Activated CD4-positive, alpha-beta T cell treated with anti-CD3 and anti-CD28 coated beads, Interleukin-10, Interleukin-2, amounts not matched to agents 100 ng/mL and 50 ng/mL, durations not matched to agents 16 hours and 8 hours (primary cell): ENCODE results near the gene LRTM2.

ENCODE experiments used
- DNase-seq: peaks from one replicate; pipeline ENCODE4 v3.0.0-alpha.2; 2020

LRTM2 gene

DNA sequence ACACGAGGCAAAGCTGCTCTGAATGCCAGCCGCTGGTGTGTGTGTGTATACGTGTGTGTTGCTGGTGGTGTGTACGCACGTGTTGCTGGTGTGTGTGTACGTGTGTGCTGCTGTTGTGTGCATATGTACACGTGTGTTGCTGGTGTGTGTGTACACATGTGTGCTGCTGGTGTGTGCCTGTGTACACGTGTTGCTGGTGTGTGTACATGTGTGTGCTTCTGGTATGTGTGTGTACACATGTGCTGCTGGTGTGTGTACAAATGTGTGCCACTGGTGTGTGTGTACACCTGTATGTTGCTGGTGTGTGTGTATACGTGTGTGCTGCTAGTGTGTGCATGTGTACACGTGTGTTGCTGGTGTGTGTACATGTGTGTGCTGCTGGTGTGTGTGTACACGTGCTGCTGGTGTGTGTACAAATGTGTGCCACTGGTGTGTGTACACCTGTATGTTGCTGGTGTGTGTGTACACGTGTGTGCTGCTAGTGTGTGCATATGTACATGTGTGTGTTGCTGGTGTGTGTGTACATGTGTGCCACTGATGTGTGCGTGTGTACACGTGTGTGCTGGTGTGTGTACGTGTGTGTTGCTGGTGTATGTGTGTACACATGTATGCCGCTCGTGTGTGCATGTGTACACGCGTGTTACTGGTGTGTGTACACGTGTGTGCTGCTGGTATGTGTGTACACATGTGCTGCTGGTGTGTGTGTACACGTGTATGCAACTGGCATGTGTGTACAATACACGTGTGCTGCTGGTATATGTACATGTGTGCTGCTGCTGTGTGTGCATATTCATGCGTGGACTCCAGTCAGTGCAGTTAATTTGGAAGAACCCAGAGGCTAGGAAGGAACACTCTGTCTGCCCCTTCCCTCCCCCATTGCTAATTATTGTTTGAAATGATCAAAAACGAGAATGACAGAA lies 50.9 kb downstream of the LRTM2 start:
- no peak for DNase-seq

DNA sequence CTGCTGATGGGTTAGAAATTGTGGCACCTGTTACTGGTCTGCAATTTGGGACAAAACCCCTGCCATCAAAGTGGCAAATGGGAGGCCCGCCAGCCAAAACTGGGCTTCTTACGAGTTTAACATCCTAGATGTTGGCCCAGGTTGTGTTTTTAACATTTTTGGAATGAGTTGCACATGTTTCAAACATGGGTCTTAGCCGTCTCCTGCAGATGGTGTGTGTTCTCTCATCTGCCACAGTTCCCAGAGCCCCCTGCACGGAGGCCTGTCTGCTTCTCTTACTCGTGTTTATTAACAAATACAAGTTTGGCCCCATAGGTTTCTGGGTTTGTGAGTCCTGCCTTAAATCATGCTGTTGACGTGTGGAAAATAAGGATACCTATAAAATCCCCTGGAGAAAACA lies 51.6 kb downstream of the LRTM2 start:
- no peak for DNase-seq

DNA sequence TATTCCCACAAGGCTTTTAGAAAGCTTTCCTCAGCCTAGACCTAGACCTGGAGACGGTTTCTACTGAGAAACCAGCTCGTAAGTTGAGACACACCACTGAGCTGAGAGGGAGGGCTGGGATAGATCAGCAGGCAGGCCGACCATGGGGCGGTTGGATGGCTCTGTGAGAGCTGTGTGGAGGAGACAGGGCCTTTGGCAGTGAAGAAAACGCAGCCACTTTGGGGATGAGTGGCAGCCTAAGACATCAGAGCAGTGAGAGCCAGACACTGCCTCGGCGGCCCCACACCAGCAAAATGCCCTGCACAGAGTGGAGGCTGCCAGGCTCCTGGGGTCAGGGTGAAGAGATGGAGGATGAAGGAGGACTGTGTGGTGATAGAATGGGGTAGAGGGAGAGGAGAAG lies 52.1 kb downstream of the LRTM2 start:
- DNase-seq = no peak

DNA sequence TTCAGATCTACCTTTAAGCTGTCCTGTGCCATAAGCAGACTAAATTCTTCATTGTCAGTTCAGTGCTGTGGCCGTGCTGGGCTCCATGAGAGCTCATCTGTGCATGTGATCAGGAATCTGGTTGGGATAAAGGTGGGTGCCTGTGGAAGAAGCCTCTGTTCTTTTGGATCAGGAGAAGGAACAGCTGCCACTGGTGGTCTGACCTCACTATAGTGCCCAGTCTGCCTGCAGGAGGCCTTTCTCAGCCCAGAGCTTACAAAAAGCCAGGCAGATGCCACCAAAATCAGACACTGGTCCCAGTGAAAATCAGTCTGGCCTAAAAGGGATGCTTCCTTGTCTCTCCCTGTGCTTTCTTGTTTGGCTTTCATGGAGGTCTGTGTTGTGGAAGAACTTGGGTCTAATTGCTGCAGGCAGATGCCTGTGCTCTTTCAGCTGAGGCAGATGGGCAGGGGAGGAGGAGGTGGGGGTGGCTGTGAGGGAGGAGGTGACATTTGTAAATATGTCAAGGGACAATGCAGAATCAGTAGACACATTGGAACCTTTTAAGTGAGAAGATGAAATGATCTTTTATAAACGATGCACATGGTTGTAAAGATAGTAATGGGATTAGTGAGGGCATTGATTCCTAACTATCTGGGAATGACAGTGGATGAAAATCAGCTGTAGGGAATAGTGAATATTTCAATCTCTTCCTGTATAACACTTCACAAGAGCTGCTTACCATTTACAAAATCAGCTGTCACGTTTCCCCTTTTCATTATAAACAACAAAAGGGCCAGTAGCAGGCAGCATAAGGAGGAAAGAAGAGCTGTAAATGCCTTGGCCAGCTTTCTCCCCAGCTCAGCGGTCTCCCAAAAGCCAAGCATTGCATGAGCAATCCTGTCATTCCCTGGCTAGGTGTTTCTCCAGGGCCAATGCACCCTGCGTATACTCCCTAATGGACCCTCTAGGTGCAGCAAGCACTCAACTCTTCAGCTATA lies 53.5 kb downstream of the LRTM2 start:
- no peak for DNase-seq

DNA sequence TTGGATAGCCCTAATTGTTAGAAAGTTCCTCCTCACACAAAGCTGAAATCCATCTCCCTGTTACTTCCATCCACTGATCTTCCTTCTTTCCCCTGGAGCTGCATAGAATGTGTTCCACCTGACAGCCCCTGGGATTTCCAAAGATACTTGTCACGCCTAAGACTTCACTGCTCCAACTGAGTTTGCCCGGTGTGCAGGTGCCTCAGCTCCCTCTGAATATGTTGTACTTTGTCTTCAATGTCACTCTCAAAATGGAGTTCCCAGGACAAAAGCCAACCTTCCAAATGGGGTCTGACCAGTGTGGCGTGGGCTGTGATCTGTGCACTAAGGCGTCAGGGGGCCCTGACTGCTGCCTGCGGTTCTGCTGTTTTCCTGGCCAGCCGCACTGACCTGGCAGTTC lies 55.2 kb downstream of the LRTM2 start:
- no peak for DNase-seq

DNA sequence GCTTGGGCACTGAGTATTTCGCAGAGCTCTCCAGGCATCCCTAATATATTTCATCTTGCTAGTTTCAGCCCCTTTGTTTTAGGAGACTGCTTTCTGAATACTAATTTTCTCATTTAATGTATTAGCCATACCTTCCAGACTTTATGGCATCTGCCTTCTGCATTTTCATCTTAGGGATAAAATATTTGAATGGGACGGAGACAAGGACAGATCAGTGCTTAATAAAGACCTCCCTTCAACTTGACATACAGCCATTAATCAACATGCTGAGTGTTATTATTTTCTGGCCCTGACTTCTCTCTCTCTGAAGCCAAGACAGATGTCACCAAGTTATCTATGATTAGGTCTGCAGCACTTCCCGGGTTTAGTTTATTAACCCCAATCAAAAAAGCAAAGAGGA lies 55.7 kb downstream of the LRTM2 start:
- DNase-seq = no peak

DNA sequence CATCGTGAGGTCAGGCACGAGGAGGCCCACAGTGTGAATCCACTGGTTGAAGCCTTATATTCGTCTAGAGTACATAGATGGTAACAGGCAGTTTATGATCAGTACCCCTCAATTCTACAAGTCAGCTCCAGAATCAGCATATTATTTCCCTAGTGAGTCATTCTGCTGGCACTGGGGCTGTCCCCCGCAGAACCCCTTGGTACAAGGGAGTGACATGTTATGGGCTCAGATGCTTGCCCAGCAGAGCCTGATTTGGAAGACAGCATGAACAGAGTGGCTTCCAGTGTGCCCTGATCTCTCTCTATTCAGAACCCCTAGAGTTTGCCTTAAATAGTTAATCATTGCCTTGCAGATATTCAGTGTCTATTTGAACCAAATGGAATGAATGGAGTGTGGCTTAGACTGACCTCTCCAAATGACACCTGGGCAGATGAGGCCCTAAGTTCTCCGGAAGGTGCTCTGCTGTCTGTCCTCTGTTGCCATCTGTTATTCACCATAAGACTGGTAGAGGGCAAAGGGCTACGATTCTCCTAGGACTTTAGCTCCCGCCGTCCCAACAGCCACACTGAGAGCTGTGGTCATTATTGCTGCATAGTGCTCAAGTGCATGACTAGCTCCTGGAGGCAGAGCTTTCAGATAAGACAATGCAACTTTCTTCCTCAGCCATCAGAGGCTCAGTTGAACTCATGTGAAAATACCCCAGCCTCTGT lies 57.0 kb downstream of the LRTM2 start:
- DNase-seq = no peak

DNA sequence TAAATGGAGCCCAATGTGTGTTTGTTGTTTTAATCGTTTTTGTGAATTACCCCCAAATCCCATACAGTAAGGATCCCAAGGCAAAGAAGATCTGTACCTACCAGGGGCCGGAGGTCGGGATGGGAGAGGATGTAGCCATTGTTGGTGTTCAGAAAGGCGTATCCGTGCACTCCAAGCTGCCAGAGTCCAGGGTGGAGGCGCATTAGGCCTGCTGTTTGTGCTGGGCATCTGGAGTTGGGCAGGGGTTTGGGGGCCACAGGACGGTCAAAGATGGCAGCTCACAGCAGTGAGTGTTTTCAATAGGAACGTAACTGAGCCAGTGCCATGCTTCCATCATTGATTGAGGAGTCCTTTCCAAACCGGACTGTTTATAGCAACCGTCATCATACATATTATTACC lies 57.8 kb downstream of the LRTM2 start:
- no peak for DNase-seq

DNA sequence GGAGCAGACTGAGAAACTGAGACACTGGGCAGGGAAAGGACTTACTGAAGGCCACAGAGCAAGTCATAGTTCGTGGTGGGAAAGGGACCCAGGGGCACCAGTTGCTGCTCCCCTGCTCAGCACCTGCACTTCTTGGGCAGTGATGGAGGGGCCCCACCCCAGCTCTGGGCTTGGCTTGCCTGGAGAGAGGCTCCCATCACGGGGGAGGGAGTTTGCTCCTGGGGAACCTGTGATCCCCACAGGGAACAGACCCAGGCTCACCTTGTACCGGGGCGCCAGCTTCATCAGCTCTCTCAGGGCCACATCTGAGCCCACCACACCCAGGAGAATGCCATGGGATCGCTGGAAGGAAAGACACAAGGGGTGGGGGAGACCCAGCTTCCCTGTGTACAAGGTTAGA lies 58.3 kb downstream of the LRTM2 start:
- DNase-seq = no peak

DNA sequence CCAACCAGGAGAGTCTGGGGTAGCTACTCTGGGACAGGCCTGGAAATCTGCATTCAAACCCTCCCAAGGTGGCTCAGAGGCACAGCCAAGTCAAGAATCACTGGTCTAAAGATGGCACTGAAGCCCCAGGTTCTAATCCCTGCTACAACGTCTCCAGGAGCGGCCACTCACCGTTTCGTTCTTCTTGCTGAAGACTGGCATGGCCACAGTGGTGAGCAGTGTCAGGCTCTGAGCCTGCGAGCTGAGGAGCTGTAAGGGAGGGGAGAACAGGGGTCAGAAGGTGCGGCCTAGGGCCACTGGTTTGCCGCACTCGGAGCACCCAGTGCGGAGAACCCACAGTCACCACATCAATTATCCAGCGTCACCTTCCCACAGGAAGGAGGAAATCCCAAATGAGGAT lies 59.3 kb downstream of the LRTM2 start:
- no peak for DNase-seq

DNA sequence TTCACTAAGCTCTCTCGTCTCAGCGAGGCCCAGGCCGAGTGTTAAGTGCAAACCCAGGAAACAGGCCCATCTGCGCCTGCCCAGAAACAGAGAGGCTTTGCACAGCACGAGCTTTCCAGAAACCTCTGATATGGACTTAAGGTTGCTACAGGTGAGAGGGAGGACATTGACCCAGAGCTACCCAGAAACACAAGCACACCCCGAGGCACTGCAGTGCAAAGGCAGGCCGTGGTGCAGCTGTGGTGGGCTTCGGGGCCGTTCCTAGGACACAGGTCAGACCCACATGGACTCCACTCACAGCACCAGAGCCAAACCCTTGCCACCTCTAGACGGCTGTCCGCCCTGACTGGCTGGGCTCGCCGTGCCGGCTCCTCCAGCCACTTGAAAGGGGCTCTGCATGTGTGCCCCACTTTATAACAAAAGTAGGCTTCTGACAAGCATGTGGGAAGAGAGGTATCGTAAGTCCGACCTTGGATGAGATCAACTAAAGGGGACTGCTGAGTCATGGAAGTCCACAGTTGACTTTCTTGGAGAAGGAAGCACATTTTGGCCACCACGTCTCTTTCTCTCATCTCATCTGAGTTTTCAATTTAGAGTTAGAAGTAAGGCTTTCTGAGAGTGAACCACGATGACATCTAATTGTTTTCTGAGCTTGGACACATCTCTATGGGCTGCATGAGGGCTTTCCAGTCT lies 59.9 kb downstream of the LRTM2 start:
- no peak for DNase-seq

DNA sequence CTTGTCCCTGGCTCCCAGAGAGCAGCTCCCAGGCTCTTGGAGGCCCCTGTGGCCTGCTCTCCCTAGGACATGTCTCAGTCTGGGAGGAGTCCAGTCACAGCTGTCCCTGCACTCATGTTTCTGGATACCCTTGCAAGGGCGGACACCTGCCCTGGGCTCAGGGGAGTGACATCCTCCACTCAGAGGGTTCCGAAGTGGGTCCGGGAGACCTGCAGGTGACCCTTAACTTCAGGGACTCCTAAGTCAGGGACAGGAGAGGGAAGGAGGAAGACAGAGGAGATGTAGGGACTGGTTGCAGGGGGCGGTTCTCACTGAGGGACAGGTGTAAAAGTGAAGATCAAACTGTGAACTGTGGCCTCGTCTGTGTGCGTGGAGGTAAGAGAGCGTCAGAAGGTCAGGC lies 60.5 kb downstream of the LRTM2 start:
- DNase-seq = no peak

DNA sequence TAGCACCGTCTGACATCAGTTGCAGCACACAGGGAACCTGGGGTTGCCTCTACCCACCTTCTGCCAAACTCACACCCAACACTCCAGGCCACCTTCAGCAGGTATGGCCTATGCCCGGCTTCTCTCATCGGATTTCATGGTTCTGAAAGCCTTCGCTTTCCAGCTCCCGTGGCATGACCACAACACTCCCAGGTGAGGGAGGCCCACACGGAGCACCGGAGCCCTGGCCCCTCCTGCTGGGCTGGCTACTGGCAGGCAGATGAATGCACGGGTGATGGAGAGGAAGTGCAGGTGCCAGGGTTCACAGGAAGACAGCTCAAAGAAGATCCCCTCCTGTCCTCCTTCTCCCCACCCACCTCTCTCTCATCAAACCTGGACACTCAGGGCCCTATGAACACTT lies 60.9 kb downstream of the LRTM2 start:
- no peak for DNase-seq

DNA sequence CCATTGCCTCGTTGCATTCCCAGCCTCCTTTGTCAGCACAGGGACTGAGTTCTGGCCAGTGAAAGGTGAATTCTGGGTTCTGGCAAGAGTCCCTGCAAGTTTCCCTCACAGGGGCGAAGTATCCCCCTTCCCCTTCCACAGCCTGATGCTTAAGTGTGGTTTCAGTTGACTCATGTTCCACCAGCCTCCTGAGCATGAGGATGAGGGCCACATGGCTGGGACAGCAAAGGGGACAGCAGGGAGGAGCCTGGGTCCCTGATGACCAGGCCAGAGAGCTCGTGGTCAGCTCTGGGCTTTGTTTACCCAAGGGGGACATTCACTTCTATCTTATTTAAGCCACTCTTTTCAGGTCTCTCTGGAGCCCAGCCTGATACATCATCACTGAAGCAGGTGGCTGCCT lies 61.6 kb downstream of the LRTM2 start:
- no peak for DNase-seq

DNA sequence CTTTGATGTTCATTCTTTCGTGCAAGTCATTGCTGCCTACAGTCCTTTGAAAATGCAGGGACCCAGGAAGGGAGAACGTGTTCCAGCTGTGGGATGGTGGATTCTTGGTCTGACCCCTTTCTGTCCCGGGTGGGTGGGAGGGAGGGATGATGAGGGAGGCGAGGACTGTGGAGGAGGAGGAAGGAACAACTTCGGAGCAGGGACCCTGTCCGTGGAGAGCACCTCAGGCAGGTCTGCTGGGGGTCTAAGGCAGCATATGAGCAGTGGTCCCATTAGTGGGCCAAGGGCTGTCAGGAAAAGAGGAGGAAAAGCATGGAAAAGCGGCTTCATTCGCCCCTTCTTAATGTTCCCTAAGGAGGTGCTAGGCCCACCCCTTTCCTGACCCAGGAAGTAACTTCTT lies 62.0 kb downstream of the LRTM2 start:
- no peak for DNase-seq

DNA sequence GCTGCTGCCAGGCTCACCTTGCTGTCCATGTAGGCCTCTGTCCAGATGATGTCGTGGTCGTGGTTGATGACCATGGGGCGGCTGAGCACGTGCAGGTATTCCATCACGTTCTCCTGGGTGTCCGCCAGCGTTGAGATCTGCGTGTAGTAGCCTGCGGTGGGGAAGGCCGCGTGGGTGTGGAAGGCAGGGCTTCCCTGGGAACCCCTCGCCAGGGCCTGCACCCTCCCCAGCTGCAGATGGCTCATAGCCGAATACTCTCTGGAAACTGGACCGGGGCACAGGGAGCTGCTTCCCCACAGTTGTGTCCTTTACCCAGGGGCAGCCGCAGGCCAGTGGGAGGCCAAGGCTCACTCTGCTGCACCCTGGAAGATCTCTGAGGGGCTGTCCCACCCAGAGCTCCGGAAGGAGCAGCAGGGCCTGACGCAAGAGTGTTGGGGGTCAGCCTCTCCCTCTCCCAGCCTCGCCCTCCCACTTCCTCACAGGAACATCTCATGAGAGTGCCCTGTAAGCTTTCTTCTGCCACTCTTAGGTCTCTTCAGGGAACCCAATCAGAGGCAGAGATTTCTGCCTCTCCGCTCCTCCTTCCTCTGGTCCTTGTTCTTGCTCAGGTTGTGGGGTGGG lies 62.6 kb downstream of the LRTM2 start:
- no peak for DNase-seq

DNA sequence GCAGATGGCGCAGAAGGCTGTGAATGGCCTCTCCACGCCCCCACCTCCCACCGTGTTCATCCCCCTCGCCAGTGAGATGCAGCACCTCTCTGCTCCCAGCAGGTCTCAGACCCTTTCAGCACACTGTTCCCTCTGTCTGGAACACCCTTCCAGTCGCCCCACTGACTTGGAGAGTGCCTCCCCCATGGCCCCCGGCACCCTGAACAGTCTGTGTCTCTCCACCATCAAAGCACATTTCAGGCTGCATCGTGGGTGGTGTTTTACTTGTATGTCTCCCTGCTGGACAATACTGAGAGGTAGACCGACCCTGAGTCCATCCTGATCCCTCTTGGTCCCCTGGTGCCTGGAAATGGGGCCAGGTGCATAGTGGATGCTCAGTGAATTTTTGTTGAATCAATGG lies 63.1 kb downstream of the LRTM2 start:
- no peak for DNase-seq

DNA sequence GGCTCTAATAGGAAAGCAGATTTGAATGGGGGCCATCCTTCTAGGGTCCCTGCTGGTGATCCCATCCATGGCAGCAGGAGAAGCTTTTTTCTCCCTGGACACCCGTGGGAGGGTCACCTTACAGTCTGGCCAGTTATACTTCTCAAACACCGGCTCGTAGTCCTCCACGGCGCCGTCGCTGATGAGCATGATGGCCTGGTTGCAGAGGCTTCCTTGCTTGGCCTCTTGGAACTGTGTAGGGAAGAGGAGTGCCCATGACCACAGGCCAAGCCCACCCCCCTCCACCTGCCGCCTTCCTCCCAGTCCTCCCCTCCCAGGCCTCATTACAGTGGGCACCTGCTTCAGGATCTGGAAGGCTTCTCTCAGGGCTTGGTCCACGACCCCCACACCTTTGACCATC lies 64.3 kb downstream of the LRTM2 start:
- no peak for DNase-seq

DNA sequence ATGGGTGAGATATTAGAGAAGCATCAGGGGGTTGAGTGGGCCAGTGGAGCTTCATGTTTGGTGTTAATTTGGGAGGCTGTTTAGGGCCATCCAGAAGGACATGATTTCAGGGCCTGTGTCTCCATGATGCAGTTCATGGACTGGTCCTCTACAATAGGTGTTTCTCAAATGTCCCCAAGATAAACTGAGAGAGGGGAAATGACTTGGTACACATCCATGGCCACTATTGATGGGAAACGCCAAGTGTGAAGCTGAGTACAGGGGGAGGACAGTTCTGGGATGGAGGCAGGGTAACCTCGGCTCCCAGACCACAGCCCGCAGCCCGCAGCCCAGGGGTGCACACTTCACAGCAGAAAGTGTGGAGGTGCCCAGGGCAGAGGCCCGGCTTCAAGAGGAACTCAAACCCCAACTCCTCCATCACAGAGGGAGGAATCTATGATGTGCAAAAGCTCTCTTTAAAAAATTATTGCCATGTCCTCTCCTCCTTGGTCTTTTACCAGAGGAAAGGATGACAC lies 64.8 kb downstream of the LRTM2 start:
- DNase-seq = no peak

DNA sequence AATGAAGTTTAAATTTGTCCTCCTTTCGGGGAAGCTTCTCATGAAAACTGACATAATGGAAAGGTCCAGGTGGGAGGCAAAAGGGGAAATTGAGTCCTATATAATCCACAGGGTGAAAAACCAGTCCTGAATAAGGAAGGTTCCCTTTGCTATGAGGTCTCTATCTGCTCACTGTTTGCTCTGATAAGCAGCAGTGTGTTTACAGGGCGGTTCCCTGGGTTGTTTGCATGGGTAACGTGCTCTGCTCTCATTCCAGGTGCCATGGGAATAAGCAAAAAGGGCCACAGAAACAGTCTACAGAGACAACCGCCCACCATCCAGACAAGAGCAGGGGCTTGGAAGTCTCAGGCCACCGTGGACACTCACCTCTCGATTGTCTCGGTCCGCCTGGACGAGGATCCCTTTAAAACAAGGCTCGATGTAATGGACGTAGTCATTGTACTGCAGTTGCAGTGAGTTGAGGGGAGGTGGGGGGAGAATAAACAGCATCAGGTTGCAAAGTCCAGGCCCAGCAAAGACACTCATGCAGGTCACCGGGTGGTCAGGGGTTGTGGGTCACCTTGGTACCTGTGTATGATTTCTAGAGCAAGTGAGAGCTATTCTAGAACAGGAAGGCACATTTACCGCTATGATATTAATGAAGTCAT lies 65.4 kb downstream of the LRTM2 start:
- DNase-seq = no peak
